HL-60 (cell line): ENCODE measurements around the gene FMO4.
"Not testable (repeated sequence)": the region's sequence is repeated elsewhere in the genome, so short reads cannot be mapped to it uniquely, and the experiment has no call there.

Experiments used
- DNase-seq, 2 experiments: peaks; one replicate each; pipeline ENCODE4 v3.0.0-alpha.2; 2010 to 2020; ENCODE audit warnings: low read depth in 1 of 2, low spot score in 1 of 2
- H3K27ac ChIP-seq: fragments of 250-450 bp; sonication (Bioruptor Pico); replicated peaks from 2 replicates; pipeline ENCODE4 v1.5.1; 2020; ENCODE audit warnings: mild to moderate bottlenecking, moderate library complexity
- H3K27me3 ChIP-seq: fragments of 250-450 bp; sonication (Bioruptor Pico); 2 replicates; pipeline ENCODE4 v1.5.1; 2021; ENCODE audit warnings: mild to moderate bottlenecking, moderate library complexity; ENCODE audit not compliant: insufficient read depth, poor library complexity, severe bottlenecking
- H3K4me3 ChIP-seq: replicated peaks from 2 replicates; pipeline ENCODE4 v1.5.1; 2011; ENCODE audit warnings: mild to moderate bottlenecking, control low read depth, low read length; ENCODE audit not compliant: insufficient read depth
- CTCF ChIP-seq: IDR thresholded peaks from one replicate; pipeline ENCODE4 v1.5.1; 2011; ENCODE audit warnings: low read length, control low read depth, inconsistent platforms; ENCODE audit not compliant: insufficient read depth
- GABPA ChIP-seq: IDR thresholded peaks from 2 replicates; pipeline ENCODE4 v1.6.1; 2012; ENCODE audit warnings: low read depth
- POLR2AphosphoS5 ChIP-seq: IDR thresholded peaks from 2 replicates; pipeline ENCODE4 v1.6.1; 2012; ENCODE audit warnings: low read depth
- REST ChIP-seq: IDR thresholded peaks from 2 replicates; pipeline ENCODE4 v1.6.1; 2012; ENCODE audit warnings: low read depth; ENCODE audit not compliant: insufficient replicate concordance
- SPI1 ChIP-seq: IDR thresholded peaks from 2 replicates; pipeline ENCODE4 v1.6.1; 2012; ENCODE audit warnings: low read depth, mild to moderate bottlenecking, borderline replicate concordance

Gene FMO4

GRCh38 chr1:171290621-171291020 lies 23.4 kb upstream of the FMO4 start:
- TF ChIP-seq REST (no peak), POLR2AphosphoS5 (no peak), GABPA (no peak), CTCF (no peak), SPI1 (no peak)
- no peaks in the 10 kb centered on the region for H3K27me3 ChIP-seq
- H3K27ac ChIP-seq, result no peak overlapping the region
- H3K4me3 ChIP-seq, result no peak overlapping the region
- no peak for DNase-seq

GRCh38 chr1:171292799-171293198 lies 21.2 kb upstream of the FMO4 start:
- Histone ChIP-seq H3K27me3 (no peaks in the 10 kb centered on the region), H3K4me3 (no peak overlapping the region), H3K27ac (no peak overlapping the region)
- no peak for DNase-seq
- TF ChIP-seq SPI1 (no peak), REST (no peak), CTCF (no peak), GABPA (no peak), POLR2AphosphoS5 (no peak)

- H3K27ac ChIP-seq, DNase-seq, H3K4me3 ChIP-seq, H3K27me3 ChIP-seq: not testable (repeated sequence)
Observed at GRCh38 chr1:171295383-171295782, 18.6 kb upstream of the FMO4 start.

GRCh38 chr1:171295821-171296220 lies 18.2 kb upstream of the FMO4 start:
- H3K27me3 ChIP-seq, result no peaks in the 10 kb centered on the region
- H3K27ac ChIP-seq, result no peak overlapping the region
- no peak overlapping the region for H3K4me3 ChIP-seq
- no peak for TF ChIP-seq GABPA
- TF ChIP-seq POLR2AphosphoS5, result no peak
- no peak for TF ChIP-seq CTCF
- no peak for TF ChIP-seq SPI1
- no peak for TF ChIP-seq REST
- no peak for DNase-seq
